K562 (cell line): ENCODE results near the gene TRABD2B. TPM values are rescaled to one million over a fixed set of nuclear protein-coding genes. Genes with fewer than 3 reads are reported as not detected.
A peak's percentile ranks its signal among the peaks of the same experiment; 100 is the strongest.

Source experiments
- ATAC-seq: fragments of 200-7000 bp; cut with Tn5 transposase; 3 replicates; pipeline ENCODE4 v1.9.1; 2020; ENCODE audit warnings: moderate library complexity
- BruUV-seq: library from RNA; stranded (reverse); fragments of 400-500 nt; replicated peaks from 2 replicates; lab custom pipeline; 2021; lab: Mats Ljungman, UMichigan
- CTCF ChIA-PET: fragments of 300-600 bp; formaldehyde crosslinking; extraction: SDS; loops from one replicate; lab custom pipeline; 2021; ENCODE audit warnings: low intra/inter-chr PET ratio; lab: Yijun Ruan, JAX
- POLR2A ChIA-PET: fragments of 300-600, 350-650 bp; sonication (Branson Sonifier 250); formaldehyde crosslinking; extraction: SDS; loops from one replicate; lab custom pipeline; 2021; ENCODE audit warnings: antibody characterized with exemption, inconsistent platforms; lab: Yijun Ruan, JAX
- DNase-seq, 4 experiments: peaks; one replicate each; pipeline versions ENCODE4 v3.0.0 to v3.0.0-alpha.2; 2011 to 2018; ENCODE audit warnings: low spot score in 3 of 4, mixed read lengths in 3 of 4; ENCODE audit errors: extremely low read depth in 1 of 4
- FAIRE-seq: peaks from 2 replicates; lab custom pipeline; 2011; peaks lifted over from hg19 to GRCh38; lab: Jason Lieb, UNC
- H2AFZ ChIP-seq: 2 replicates; pipeline ENCODE4 v1.6.0; 2011; ENCODE audit warnings: low read depth, low read length, control low read depth, inconsistent platforms
- H3K27ac ChIP-seq: fragments of 200-600 bp; 3 replicates; pipeline ENCODE4 v1.8.0; 2011; ENCODE audit warnings: low read depth, mild to moderate bottlenecking, control low read depth, inconsistent platforms, low read length, moderate library complexity, mixed read lengths; ENCODE audit errors: extremely low read depth
- H3K27me3 ChIP-seq, 2 experiments: fragments of 300-600 bp in 1 of 2; 2 replicates in 1 of 2; 3 replicates in 1 of 2; pipeline versions ENCODE4 v1.6.0 to v1.8.0; 2011; ENCODE audit warnings: inconsistent platforms in 2 of 2, low read length in 2 of 2, mild to moderate bottlenecking in 1 of 2, mixed read lengths in 1 of 2, moderate library complexity in 1 of 2; ENCODE audit not compliant: control insufficient read depth in 2 of 2, insufficient read depth in 2 of 2
- H3K36me3 ChIP-seq: fragments of 300-600 bp; 3 replicates; pipeline ENCODE4 v1.8.0; 2011; ENCODE audit warnings: mild to moderate bottlenecking, low read length, inconsistent platforms; ENCODE audit not compliant: control insufficient read depth, insufficient read depth
- H3K4me1 ChIP-seq, 2 experiments: fragments of 200-600 bp in 1 of 2; replicated peaks in 1 of 2; 2 replicates in 1 of 2; 3 replicates in 1 of 2; pipeline versions ENCODE4 v1.5.1 to v1.8.0; 2011; ENCODE audit warnings: inconsistent platforms in 2 of 2, low read length in 2 of 2, mild to moderate bottlenecking in 1 of 2, mixed read lengths in 1 of 2, moderate library complexity in 1 of 2; ENCODE audit not compliant: control insufficient read depth in 2 of 2, insufficient read depth in 2 of 2
- H3K4me2 ChIP-seq: 2 replicates; pipeline ENCODE4 v1.6.1; 2011; ENCODE audit warnings: low read length, control low read depth, inconsistent platforms, mixed read lengths; ENCODE audit not compliant: insufficient read depth
- H3K4me3 ChIP-seq: fragments of 200-600 bp; sonication (generic), shearing (Covaris generic); 2 replicates; pipeline ENCODE4 v1.5.1; 2016; ENCODE audit warnings: control low read depth, inconsistent platforms
- H3K79me2 ChIP-seq: fragments of 200-600 bp; 3 replicates; pipeline ENCODE4 v1.8.0; 2011; ENCODE audit warnings: low read length, inconsistent platforms; ENCODE audit not compliant: control insufficient read depth, insufficient read depth
- H3K9ac ChIP-seq, 2 experiments: 2 replicates each; pipeline versions ENCODE4 v1.6.0 to v1.6.1; 2011; ENCODE audit warnings: low read depth in 2 of 2, low read length in 2 of 2, control low read depth in 1 of 2, inconsistent platforms in 1 of 2, mild to moderate bottlenecking in 1 of 2, mixed read lengths in 1 of 2; ENCODE audit not compliant: insufficient read depth in 1 of 2
- H3K9me1 ChIP-seq: one replicate; pipeline ENCODE4 v1.6.0; 2011; ENCODE audit warnings: inconsistent platforms, mild to moderate bottlenecking, low read length, moderate library complexity; ENCODE audit not compliant: control insufficient read depth, insufficient read depth
- H3K9me3 ChIP-seq: replicated peaks from 2 replicates; pipeline ENCODE4 v1.5.1; 2011; ENCODE audit warnings: low read depth, low read length, inconsistent platforms; ENCODE audit not compliant: control insufficient read depth, insufficient read depth
- H4K20me1 ChIP-seq: replicated peaks from 2 replicates; pipeline ENCODE4 v1.6.1; 2011; ENCODE audit warnings: low read length, inconsistent platforms, mixed read lengths; ENCODE audit not compliant: control insufficient read depth, insufficient read depth
- BRF1 ChIP-seq: IDR thresholded peaks from 3 replicates; pipeline ENCODE4 v1.6.1; 2011; ENCODE audit warnings: borderline replicate concordance, mild to moderate bottlenecking; ENCODE audit not compliant: insufficient read length; ENCODE audit errors: extremely low read depth
- CEBPB ChIP-seq: fragments of 450-650 bp; IDR thresholded peaks from 2 replicates; pipeline ENCODE4 v1.6.1; 2016; ENCODE audit warnings: missing genetic modification characterization, missing compliant biosample characterization
- CEBPG ChIP-seq, 3 experiments: fragments of 200-800 bp in 1 of 3; sonication (Bioruptor generic) in 1 of 3; sonication (generic) in 1 of 3; formaldehyde crosslinking in 1 of 3; IDR thresholded peaks in 2 of 3; conservative IDR thresholded peaks in 1 of 3; 2 replicates each; pipeline versions ENCODE4 v1.6.1 to v1.8.0; 2016 to 2022; ENCODE audit warnings: missing compliant biosample characterization in 2 of 3, missing genetic modification characterization in 2 of 3, mild to moderate bottlenecking in 1 of 3, missing genetic modification reagents in 1 of 3
- FOXO4 ChIP-seq: fragments of 450-650 bp; formaldehyde crosslinking; IDR thresholded peaks from 2 replicates; pipeline ENCODE4 v1.4.0; 2020; ENCODE audit warnings: mild to moderate bottlenecking, moderate library complexity
- HINFP ChIP-seq: fragments of 450-650 bp; conservative IDR thresholded peaks from 2 replicates; pipeline ENCODE4 v1.6.1; 2016; ENCODE audit warnings: missing genetic modification characterization, low read depth, mild to moderate bottlenecking, control low read depth, missing compliant biosample characterization
- NCOA2 ChIP-seq, 2 experiments: fragments of 450-650 bp; IDR thresholded peaks; 2 replicates each; pipeline ENCODE4 v1.6.1; 2018; ENCODE audit warnings: mild to moderate bottlenecking in 2 of 2, moderate library complexity in 1 of 2; ENCODE audit not compliant: partially characterized antibody in 2 of 2
- SMAD2 ChIP-seq: fragments of 150-350 bp; IDR thresholded peaks from 2 replicates; pipeline ENCODE4 v1.6.1; 2014; ENCODE audit warnings: low read depth, mild to moderate bottlenecking, low read length
- WHSC1 ChIP-seq: IDR thresholded peaks from one replicate; pipeline ENCODE4 v1.6.1; 2012; ENCODE audit warnings: low read length, control low read depth, inconsistent platforms
- ZKSCAN3 ChIP-seq: fragments of 250-450 bp; sonication (Bioruptor Pico); IDR thresholded peaks from 2 replicates; pipeline ENCODE4 v1.4.0; 2020
- ZNF395 ChIP-seq: fragments of 200-800 bp; sonication (Bioruptor generic); IDR thresholded peaks from 2 replicates; pipeline ENCODE4 v1.6.1; 2017; ENCODE audit warnings: missing genetic modification characterization, missing compliant biosample characterization
- WGBS: fragments of 100-300 bp; shearing (Covaris generic); methylation state at CpG from one replicate; pipeline ENCODE4 v1.1.6; 2016; ENCODE audit warnings: low coverage, mixed read lengths; ENCODE audit not compliant: insufficient coverage; ENCODE audit errors: missing lambda C conversion rate; 5-methylcytosine and 5-hydroxymethylcytosine counted together
- in situ Hi-C: fragments of 300-500 bp; cut with MboI; formaldehyde crosslinking; loops from 4 replicates; pipeline ENCODE4 v1.15.0; 2018; ENCODE audit warnings: inconsistent platforms, mixed read lengths
- intact Hi-C: fragments of 100-400 bp; cut with micrococcal nuclease; formaldehyde crosslinking; loops from 2 replicates; pipeline ENCODE4 v1.14.2; 2022
- polyA plus RNA-seq, 8 experiments: library from polyadenylated mRNA; depleted of rRNA in 4 of 8; stranded (reverse) in 5 of 8; unstranded in 3 of 8; fragments of >200 nt; fragmentation: Nextera tagmentation in 2 of 8; fragmentation: Illumina TruSeq in 1 of 8; extraction: Ambion mirVana in 2 of 8; extraction: Trizol in 1 of 8; gene quantifications; 2 replicates each; pipeline versions ENCODE4 v1.2.1 to v1.2.3, GENCODE V29; 2011 to 2014; ENCODE audit warnings: inconsistent platforms in 1 of 8, missing spikeins in 1 of 8
- total RNA-seq, 7 experiments: library from RNA; depleted of rRNA in 6 of 7; stranded (reverse); fragments of >200 nt in 6 of 7; fragmentation: Illumina TruSeq in 2 of 7; extraction: Trizol in 2 of 7; gene quantifications; 2 replicates each; pipeline versions ENCODE4 v1.2.1 to v1.2.3, GENCODE V29; 2011 to 2021; ENCODE audit warnings: low replicate concordance in 1 of 7

The TRABD2B gene
- total and polyA plus RNA-seq, 9 of the 15 experiments (the other 6 are each of a cell fraction or from before 2014, with no cell fraction given): not detected

- Histone ChIP-seq H3K27ac (no peak overlapping the region), H3K9ac (no peak overlapping the region), H3K9me1 (no peaks in the 10 kb centered on the region), H2AFZ (no peak overlapping the region), H3K4me1 (peaks cover 0 to 23% of the 10 kb centered on the region in 2 experiments; a peak in 2 of 5 replicates), H3K9me3 (no peaks in the 10 kb centered on the region), H3K79me2 (no peaks in the 10 kb centered on the region), H4K20me1 (peaks cover 3% of the 10 kb centered on the region; the same call in 1 of the 2 replicates)
- no TSS peak for BruUV-seq
- POLR2A ChIA-PET: no interaction called here
- intact Hi-C loops (loop anchor here (5.0 kb wide), 2 partner anchors 186 to 536 kb away; no protein-coding TSS in a partner anchor), in situ Hi-C loops (loop anchor here (5.0 kb wide), 1 partner anchor 281 kb away; no protein-coding TSS in a partner anchor)
- no peak for ATAC-seq
- no peak for FAIRE-seq
- CTCF ChIA-PET: no interaction called here
- TF ChIP-seq SMAD2 (no peak), ZKSCAN3 (CRISPR knock-in tag) (no peak), NCOA2 (IDR thresholded peaks at IDR 0.05; ENCODE audit: partially characterized antibody in 2 of 2) (no peak), HINFP (tag) (no peak), CEBPB (tag) (peak; percentile 28; the same call in 1 of the 2 replicates), CEBPG (CRISPR knock-in tag; IDR thresholded peaks at IDR 0.05) (no peak), CEBPG (tag; conservative IDR thresholded peaks at IDR 0.05 in 1 of 2, IDR thresholded peaks at IDR 0.05 in 1 of 2) (peak in 1 of 2 experiments; percentile 11; a peak in 1 of 4 replicates), ZNF395 (no peak), BRF1 (no peak), FOXO4 (CRISPR knock-in tag) (no peak), WHSC1 (no peak)
- TF ChIP-seq, all 486 proteins: peak for 2
- H3K27me3 ChIP-seq: peaks cover 28 to 56% of the 10 kb centered on the region in 2 experiments; a peak in 4 of 5 replicates
- no peak for DNase-seq
- H3K36me3 ChIP-seq: no peaks in the 10 kb centered on the region
- no peak overlapping the region for H3K4me2 ChIP-seq
- under 1% methylated on average over 9 of the region's 9 CpGs for WGBS
- no peak overlapping the region for H3K4me3 ChIP-seq
These were observed 283.7 kb downstream of the TRABD2B start for GRCh38 chr1:47713333-47713953.
